Astrocyte of the hippocampus (primary cell): ENCODE measurements around the gene OSR1.
"Not testable (repeated sequence)": the region's sequence is repeated elsewhere in the genome, so short reads cannot be mapped to it uniquely, and the experiment has no call there.

Source experiments
- DNase-seq: peaks from one replicate; pipeline ENCODE4 v3.0.0; 2011; ENCODE audit warnings: low read depth, low spot score

Gene OSR1

GRCh38 chr2:19332503-19332902, 25.9 kb downstream of the OSR1 start:
- DNase-seq = no peak

DNA sequence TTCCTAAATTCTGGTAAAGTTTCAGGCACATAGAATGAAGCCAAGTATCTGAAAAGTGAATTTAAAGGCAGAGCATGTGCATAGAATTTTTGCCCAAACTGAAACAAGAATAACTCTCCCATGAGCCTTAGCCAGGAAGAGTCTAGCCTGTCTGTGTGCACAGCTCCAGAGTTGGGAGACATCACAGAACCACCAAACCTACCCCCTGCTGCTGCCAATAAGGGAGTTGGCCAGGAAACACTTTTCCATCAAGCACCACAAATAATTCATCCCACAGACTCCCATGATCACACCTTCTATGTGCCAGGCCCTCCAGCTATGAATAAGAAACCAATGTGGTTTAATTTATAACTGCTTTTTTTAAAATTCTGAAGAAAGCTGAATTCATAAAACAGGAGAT, 27.0 kb downstream of the OSR1 start:
- no peak for DNase-seq

GRCh38 chr2:19330436-19330835, 28.0 kb downstream of the OSR1 start:
- DNase-seq = no peak

DNA sequence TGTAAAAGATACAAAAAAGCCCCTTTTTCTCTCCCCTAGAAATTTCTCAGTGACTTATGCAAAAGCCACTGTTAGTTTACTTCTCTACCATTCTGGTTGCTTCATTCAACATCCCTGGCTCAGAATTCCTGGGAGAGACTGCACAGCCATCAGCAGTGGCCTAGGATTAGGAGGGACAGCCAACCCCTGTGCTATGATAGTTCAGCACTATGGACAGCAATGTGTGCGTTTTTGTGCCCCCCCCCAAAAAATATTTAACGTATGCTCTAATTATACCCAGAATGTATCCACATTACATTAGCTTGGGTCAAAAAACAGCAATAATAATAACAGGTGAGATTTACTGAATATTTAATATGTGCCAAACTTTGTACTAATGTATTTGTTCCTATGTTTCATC, 29.0 kb downstream of the OSR1 start:
- no peak for DNase-seq

DNA sequence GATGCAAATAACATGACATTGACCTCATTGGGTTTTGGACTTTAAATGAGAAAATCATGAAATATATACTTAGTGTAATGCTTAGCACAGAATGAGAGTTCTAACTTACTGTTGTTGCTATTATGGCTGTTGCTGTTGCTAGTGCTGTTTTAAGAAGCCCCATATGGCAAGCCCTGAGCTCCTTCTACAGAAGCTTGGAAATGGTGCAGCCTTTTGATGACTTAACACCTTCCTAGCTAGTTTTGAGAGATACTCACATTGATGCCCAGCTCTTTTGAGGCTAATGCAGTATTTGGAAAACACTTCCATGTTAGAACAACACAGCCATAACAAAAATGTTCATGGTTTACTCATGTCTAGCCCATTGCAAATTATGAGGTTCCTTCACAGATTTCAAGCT, 30.9 kb downstream of the OSR1 start:
- DNase-seq = no peak

GRCh38 chr2:19321946-19322345, 36.5 kb downstream of the OSR1 start:
- no peak for DNase-seq

DNA sequence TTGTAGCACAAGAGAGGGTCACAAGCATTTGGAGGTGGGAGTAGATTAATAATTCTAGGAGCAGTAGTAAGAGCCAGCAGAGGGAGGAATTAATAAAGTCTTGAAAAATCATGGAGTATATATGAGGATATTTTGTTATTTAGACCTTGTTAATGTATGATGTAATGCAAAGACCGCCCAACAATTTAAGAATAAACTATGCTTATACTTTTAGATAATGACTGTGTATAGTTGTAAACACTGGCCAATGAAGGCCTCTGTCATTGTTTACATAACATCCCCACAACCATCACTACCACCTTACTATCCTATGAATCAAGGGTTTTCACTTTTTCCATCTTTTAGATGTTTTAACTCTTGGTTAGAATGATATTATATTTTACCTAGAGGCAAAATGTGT, 37.6 kb downstream of the OSR1 start:
- no peak for DNase-seq

GRCh38 chr2:19319698-19320097, 38.7 kb downstream of the OSR1 start:
- no peak for DNase-seq

DNA sequence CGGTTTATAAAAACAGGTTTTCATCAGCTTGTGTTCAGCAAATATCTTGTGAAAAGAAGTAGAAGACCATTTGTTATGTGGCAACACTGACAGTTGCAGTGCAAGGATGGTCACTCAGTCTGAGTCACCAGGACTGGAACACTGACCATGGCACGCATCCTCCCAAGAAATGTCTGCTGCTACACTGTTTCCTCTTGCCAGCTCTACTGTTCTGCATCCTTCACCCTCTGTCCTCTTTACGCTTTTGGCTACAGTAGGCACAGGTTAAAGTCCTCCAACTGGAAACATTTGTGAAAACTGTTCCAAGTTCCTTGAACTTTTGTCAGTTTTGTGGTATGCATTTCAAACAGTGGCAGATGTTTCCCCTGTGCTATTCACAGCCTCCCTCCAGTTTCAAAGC, 39.4 kb downstream of the OSR1 start:
- no peak for DNase-seq

- DNase-seq = no peak
These were observed 44.9 kb downstream of the OSR1 start for GRCh38 chr2:19313553-19313952.

GRCh38 chr2:19312949-19313348, 45.5 kb downstream of the OSR1 start:
- peak; percentile 28 for DNase-seq

GRCh38 chr2:19306065-19306464, 52.4 kb downstream of the OSR1 start:
- not testable (repeated sequence) for DNase-seq

DNA sequence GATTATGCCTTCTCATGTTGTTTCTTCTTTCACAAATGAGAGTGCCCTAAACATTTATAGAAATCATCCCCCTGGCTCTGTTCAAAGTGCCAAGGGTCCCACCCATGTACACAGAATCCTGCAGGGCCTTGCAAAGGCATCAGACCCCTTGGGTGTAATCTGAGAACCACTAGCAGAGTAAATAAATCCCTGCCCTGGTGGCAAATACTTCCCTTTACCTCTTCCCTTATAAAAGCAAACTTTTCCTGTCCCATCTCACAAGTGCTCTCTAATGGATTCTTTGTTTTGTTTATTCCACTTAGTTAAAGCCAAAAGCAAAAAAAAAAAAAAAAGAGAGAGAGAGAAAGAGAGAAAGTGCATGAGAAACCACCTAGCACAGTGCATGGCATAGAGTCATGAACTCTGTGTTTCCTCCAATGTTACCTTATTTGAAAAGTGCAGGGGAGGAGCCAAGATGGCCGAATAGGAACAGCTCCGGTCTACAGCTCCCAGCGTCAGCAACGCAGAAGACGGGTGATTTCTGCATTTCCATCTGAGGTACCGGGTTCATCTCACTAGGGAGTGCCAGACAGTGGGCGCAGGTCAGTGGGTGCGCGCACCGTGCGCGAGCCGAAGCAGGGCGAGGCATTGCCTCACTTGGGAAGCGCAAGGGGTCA, 52.9 kb downstream of the OSR1 start:
- not testable (repeated sequence) for DNase-seq

GRCh38 chr2:19301706-19302105, 56.7 kb downstream of the OSR1 start:
- DNase-seq = no peak
